Stimulated activated CD4-positive, alpha-beta T cell treated with anti-CD3 and anti-CD28 coated beads, Interleukin-12 subunit alpha, Interleukin-12 subunit beta, amount 100 ng/mL, for 48 hours (primary cell): ENCODE data around the gene FANCE.

Experiments used
- DNase-seq, 3 donors: peaks; one replicate each; pipeline ENCODE4 v3.0.0-alpha.2; 2020; ENCODE audit warnings: low read depth in 2 of 3, low spot score in 1 of 3

Gene FANCE

GRCh38 chr6:35465646-35466045, 13.5 kb downstream of the FANCE start:
- DNase-seq = no peak

DNA sequence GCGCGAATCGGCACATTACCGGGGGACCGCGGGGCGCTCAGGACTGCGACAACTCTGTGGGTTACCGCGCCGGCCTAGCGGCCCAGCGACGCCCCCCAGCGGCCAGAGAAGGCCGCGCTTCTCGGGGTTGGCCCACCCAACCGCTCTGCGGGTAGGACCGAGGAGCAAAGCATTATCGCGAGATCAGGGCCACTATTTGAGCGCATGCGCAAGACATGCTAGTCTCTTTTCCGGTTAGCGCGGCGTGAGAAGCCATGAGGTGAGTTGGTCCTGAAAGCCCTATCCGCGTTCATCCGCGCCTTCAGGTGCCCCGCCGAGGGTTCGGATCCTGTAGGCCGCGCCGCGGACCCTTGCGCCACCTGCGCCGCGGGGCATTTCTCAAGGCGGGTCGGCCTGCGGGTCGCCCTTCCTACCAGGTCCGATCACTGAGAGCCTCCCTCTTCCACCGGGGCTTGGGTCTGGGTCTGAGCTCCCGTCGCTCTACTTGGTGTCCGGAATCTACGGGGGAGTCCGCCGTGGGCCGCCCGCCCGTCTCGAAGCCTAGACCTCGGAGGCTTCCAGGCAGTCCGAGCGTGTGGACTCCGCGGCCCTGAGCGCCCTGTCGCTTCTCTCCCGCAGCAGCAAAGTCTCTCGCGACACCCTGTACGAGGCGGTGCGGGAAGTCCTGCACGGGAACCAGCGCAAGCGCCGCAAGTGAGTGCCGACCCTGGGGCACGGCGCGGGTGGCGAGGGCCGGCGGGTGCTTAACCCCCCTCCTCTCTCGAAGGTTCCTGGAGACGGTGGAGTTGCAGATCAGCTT, 16.2 kb downstream of the FANCE start, which contains the start of gene RPL10A:
RPL10A (plus strand) TSS at position 221 of the 799 bp plus-strand sequence; CDS start at position 255, 34 bp downstream.
- peak; percentile 91 to 97 (median 94) for DNase-seq

GRCh38 chr6:35468980-35469750, 17.0 kb downstream of the FANCE start:
- no peak for DNase-seq

DNA sequence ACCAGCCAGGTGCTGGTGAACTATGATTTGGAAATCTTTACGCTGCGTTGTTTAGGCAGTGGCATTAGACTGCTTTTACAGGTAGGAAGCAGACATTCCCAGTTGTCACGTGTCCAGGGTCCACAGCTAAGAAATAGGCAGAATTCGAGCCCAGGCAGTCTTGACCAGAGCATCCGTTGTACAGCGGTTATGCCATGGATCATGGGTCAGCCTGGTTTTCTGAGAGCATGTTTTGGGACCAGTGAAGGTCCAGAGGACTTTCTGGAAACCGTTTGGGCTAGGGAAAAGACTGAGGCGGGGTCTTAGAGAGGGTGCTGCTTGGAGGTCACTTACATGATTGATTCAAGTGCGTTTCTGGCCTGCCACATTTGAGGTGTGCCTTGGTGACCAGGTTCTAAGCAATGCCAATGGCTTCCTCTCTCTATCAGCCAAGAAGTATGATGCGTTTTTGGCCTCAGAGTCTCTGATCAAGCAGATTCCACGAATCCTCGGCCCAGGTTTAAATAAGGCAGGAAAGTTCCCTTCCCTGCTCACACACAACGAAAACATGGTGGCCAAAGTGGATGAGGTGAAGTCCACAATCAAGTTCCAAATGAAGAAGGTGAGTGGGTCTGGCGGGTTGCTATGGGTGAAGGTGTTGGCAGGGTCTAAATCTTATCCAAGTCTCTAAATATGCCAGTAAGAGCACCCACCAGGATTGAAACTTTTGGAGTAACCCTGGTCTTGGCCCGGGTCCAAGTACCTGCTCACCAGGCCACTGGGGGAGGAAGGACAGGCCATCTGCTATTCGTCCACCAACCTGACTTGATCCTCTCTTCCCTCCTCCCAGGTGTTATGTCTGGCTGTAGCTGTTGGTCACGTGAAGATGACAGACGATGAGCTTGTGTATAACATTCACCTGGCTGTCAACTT, 17.9 kb downstream of the FANCE start:
- no peak for DNase-seq

DNA sequence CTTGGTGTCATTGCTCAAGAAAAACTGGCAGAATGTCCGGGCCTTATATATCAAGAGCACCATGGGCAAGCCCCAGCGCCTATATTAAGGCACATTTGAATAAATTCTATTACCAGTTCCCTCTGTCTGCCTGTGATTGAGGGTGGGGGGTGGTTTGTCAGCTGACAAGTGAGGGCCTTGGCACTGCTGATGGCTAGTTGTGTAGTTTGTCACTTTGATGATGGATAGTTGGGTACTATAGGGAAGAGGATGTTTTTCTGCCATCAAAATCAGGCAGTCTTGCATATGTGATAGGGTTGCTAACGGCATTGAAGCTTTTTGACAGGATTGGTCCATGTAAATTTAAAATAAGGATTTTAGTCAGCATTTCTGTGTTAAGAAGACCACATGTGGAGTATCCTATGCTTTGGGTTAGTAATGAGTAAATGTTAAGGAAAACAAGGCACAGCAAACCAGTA, 18.6 kb downstream of the FANCE start:
- no peak for DNase-seq

- no peak for DNase-seq
These were observed 19.8 kb downstream of the FANCE start for GRCh38 chr6:35471836-35472345.

DNA sequence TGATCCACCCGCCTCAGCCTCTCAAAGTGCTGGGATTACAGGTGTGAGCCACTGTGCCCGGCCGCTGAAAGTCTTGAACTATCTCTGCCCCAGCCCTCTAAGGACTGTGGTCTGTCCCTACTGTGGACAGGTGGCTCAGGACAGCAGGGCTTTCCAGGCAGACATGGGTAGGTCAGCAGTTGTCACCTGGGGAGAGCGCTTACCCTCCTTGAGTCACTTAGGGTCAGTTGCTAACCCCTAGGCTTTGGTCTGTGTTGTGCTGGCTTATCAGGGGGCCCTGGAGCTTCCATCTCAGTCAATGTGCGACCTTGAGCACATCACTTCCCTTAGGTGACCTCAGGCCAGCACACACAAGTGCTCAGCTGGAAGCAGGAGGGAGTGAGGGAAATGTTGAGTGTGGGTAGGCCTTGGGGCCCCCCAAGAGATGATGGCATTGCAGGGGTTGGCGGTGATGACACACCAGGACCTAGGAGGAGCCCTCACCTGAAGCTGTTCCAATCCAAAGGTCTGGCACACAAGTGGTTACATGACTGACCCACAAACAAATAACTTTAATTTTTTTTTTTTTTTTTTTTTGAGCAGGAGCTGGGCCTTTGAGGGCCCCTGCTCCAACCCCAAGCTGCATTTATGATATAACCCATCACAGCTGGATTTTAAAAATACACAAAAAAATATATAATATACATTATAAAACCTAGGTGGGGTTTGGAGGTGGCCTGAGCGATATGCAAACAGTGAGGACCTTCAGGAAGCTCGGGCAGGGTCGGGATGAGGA, 21.1 kb downstream of the FANCE start:
- DNase-seq = no peak

GRCh38 chr6:35473850-35474130, 21.7 kb downstream of the FANCE start:
- no peak for DNase-seq

DNA sequence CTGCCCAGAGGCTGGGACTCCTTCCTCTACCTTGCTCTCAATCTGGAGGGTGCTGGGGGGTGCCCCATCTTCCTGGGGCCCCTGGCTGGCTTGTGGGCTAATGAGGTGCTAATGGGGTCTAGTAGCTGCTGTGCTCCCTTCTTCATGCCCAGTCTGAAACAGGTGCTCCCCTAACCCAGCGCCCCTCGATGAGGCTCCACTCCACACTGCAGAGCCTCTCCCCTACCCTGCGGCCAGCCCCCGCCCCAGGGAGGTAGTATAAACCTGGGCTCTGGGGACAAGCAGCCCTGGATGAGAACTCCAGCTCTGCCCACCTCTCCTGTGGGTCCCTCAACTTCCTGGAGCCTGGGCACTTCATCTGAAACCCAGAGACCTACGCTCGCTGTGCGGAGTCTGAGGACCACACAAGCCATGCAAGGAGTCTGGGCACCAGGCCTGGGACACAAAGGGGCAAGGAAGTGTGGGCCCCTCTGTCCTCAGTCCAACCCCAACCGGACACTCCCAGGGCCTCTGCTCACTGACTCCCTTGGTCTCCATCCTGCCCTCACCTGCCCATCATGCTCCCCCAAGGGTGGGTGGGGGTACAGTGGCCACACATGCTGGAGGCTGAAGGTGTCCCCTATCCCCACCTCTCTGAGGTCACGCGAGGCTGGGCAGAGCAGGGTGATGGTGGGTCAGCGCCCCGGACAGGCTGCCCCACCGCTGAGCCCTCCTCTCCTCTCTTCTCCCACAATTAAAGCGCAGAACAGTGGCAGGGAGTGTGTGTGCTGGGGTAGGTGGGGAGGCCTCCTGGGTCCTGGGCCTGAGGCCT, 22.2 kb downstream of the FANCE start:
- no peak for DNase-seq

- no peak for DNase-seq
These were observed 22.9 kb downstream of the FANCE start for GRCh38 chr6:35474942-35475570.

DNA sequence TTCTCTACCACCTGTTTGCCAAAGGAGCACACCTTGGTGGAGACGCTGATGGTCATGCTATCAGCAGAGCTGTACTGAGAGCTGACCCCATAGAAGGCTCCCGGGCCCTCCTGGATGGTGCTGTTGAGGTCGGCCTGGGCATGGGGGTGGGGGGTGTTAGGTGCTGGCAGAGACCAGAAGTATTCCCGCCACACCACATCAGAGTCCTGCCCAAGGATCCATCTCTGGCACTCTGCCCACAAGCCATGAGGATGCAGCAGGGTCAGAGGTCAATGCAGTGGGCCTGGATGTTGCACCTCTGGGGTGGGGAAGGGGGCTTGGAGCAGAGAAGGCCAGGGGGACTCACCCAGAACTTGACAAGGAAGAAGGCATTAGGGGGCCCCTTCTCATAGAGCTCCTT, 23.4 kb downstream of the FANCE start:
- no peak for DNase-seq

- no peak for DNase-seq
These were observed 23.9 kb downstream of the FANCE start for GRCh38 chr6:35476004-35476403.

- DNase-seq = no peak
These were observed 24.9 kb downstream of the FANCE start for GRCh38 chr6:35477028-35477427.

DNA sequence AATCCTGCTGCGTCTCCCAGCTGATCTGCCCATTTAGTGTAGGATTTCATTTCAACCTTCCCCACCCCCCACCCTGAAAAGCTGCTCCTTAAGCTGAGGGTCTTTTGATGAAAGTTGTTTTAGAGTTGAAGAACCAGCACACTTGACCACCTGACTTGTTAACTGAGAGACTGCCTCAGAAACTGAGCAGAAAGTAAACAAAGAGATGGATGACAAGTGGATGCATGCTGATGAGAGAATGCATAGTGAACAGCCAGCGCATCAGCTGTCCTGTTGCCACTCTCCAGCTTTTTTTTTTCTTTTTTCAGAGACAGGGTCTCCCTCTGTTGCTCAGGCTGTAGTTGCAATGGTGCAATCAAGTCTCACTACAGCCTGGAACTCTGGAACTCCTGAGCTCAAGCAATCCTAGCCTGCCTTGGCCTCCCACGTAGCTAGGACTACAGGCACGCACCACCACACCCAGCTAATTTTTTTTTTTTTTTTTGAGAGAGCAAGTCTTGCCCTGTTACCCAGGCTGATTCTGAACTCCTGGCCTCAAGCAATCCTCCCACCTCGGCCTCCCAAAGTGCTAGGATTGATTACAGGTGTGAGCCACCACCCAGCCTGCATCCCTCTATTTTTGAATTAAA, 25.5 kb downstream of the FANCE start:
- DNase-seq = no peak

GRCh38 chr6:35478259-35478658, 26.1 kb downstream of the FANCE start:
- DNase-seq = no peak

DNA sequence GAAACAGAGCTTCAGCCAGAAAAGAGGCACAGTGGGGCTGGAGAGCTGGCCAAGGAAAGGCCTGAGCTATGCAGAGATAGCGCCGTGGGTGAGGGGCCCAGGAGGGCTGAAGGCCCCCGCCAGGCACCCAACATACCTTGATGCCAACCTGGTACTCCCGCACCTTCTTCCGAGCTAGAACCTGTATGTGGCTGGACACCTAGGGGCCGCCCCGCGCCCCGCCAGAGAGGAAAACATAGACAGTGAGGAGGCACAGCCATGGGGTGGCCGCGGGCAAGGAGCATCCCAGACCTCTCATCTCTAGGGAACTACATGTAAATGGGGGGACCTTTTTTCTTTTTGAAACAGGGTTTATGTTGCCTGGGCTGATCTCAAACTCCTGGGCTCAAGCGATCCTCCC, 28.0 kb downstream of the FANCE start:
- DNase-seq = no peak

GRCh38 chr6:35481226-35481625, 29.1 kb downstream of the FANCE start:
- DNase-seq = no peak

GRCh38 chr6:35483062-35483461, 30.9 kb downstream of the FANCE start:
- DNase-seq = no peak

- DNase-seq = no peak
These were observed 31.4 kb downstream of the FANCE start for GRCh38 chr6:35483490-35483889.
